Mesodermal cell (in vitro differentiated cells): ENCODE measurements around the gene KRT13. TPM values are rescaled to one million over a fixed set of nuclear protein-coding genes. Genes with fewer than 3 reads are reported as not detected.

Source experiments
- H3K27ac ChIP-seq: 2 replicates; pipeline ENCODE4 v1.7.0; 2013; ENCODE audit warnings: mild to moderate bottlenecking, low read depth, low read length, moderate library complexity; ENCODE audit not compliant: severe bottlenecking
- H3K36me3 ChIP-seq: 2 replicates; pipeline ENCODE4 v1.7.1; 2013; ENCODE audit warnings: mild to moderate bottlenecking, low read length, moderate library complexity; ENCODE audit not compliant: control insufficient read depth, insufficient read depth
- H3K4me1 ChIP-seq: one replicate; pipeline ENCODE4 v1.7.1; 2013; ENCODE audit warnings: mild to moderate bottlenecking, low read length; ENCODE audit not compliant: insufficient read depth, control insufficient read depth, poor library complexity, severe bottlenecking
- H3K4me3 ChIP-seq: 2 replicates; pipeline ENCODE4 v1.7.0; 2013; ENCODE audit warnings: low read length, control low read depth, mild to moderate bottlenecking; ENCODE audit not compliant: insufficient read depth, poor library complexity, severe bottlenecking; ENCODE audit errors: extremely low read depth
- H3K9me3 ChIP-seq: 2 replicates; pipeline ENCODE4 v1.7.1; 2013; ENCODE audit warnings: mild to moderate bottlenecking, low read length, moderate library complexity; ENCODE audit not compliant: control insufficient read depth
- WGBS, 2 experiments: methylation state at CpG; one replicate each; pipeline ENCODE4 v1.1.5; 2013; ENCODE audit warnings: missing lambda C conversion rate in 2 of 2; ENCODE audit not compliant: insufficient coverage in 2 of 2; 5-methylcytosine and 5-hydroxymethylcytosine counted together
- polyA plus RNA-seq, 2 experiments: library from polyadenylated mRNA; stranded (reverse); fragments of 50-300 nt; gene quantifications; one replicate each; pipeline ENCODE4 v1.2.3, GENCODE V29; 2013

KRT13 gene
- not detected for polyA plus RNA-seq (2013, experiment 1 of 2)
- polyA plus RNA-seq (2013, experiment 2 of 2): not detected

DNA sequence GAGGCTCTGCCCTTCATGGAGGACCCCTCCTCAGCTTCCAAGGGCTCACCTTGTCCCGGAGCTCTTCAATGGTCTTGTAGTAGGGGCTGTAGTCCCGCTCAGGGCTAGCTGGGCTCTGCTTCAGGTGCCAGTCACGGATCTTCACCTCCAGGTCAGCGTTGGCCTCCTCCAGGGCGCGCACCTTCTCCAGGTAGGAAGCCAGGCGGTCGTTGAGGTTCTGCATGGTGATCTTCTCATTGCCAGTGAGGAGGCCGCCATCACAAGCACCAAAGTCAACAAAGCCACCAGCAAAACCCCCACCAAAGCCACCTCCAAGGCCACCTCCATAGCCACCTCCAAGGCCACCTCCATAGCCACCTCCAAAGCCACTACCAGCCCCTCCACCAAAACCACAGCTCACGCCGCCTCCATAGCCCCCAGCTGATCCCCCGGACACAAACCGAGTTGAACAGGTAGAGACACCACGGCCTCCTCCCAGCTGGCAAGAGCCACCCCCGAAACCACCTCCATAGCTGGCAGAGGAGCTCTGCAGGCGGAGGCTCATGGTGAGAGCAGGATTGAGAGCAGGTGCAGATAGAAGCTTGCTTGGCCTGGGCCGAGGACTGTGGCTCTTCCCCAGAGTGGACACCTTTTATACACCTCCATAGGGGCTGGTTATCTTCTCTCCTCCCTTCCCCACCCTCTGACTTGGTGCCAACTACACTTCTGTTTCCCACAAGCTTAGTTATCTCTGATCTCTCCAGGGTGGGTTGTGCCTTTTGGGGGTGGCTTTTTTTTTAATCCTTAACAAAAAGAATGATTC lies at the start of gene KRT13:
TSS of gene KRT13 (minus strand) at position 606 of the 802 bp plus-strand sequence. CDS start at position 544, 62 bp downstream.
- Histone ChIP-seq H3K27ac (no peak within 1 kb of the TSS), H3K4me3 (no peak within 1 kb of the TSS), H3K4me1 (peaks cover 5% of the 10 kb centered on the region), H3K36me3 (no peaks in the 10 kb centered on the region), H3K9me3 (no peaks in the 10 kb centered on the region)
- 98 to 100% methylated on average over 7 to 9 of the region's 17 CpGs for WGBS, 2 experiments

- Histone ChIP-seq H3K27ac (no peak overlapping the region), H3K4me3 (no peak overlapping the region), H3K4me1 (peaks cover under 1% of the 10 kb centered on the region), H3K9me3 (no peaks in the 10 kb centered on the region), H3K36me3 (no peaks in the 10 kb centered on the region)
- WGBS, 2 experiments: 71 to 72% methylated on average over 3 to 4 of the region's 8 CpGs
These were observed 48.7 kb upstream of the KRT13 start for GRCh38 chr17:41553987-41554680.

DNA sequence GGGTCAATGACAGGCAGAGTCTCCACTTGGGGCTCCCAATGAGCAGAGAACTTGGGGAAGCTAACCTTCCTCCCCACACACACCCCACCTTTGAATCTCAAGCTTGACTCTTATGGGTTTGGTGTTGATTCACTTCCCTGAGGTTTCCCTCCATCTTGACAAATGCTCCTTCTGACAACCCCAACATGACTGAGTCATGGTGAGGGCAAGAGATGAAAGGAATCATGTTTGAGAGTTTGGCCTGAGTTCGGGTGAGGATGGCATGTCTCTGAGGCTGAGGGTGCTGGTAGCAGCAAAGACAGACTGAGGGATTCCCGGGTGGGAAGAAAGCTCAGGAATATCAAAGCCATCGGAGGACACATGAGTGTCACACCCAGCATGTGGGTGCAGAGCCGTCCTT lies 47.8 kb upstream of the KRT13 start:
- no peak overlapping the region for H3K27ac ChIP-seq
- peaks cover 5% of the 10 kb centered on the region for H3K4me1 ChIP-seq
- no peak overlapping the region for H3K4me3 ChIP-seq
- no peaks in the 10 kb centered on the region for H3K36me3 ChIP-seq
- WGBS, 2 experiments: 86 to 94% methylated on average over 4 of the region's 4 CpGs
- no peaks in the 10 kb centered on the region for H3K9me3 ChIP-seq

GRCh38 chr17:41552455-41552854 lies 47.0 kb upstream of the KRT13 start:
- no peak overlapping the region for H3K27ac ChIP-seq
- H3K4me1 ChIP-seq: peaks cover 12% of the 10 kb centered on the region
- H3K36me3 ChIP-seq: no peaks in the 10 kb centered on the region
- H3K4me3 ChIP-seq: no peak overlapping the region
- no peaks in the 10 kb centered on the region for H3K9me3 ChIP-seq
- 88 to 97% methylated on average over 5 of the region's 5 CpGs for WGBS, 2 experiments

- H3K27ac ChIP-seq: no peak overlapping the region
- H3K4me1 ChIP-seq: peaks cover 13% of the 10 kb centered on the region
- H3K9me3 ChIP-seq: peaks cover 5% of the 10 kb centered on the region
- no peaks in the 10 kb centered on the region for H3K36me3 ChIP-seq
- H3K4me3 ChIP-seq: no peak overlapping the region
- 79 to 87% methylated on average over 3 of the region's 5 CpGs for WGBS, 2 experiments
These were observed 46.0 kb upstream of the KRT13 start for GRCh38 chr17:41551365-41551764.

GRCh38 chr17:41549596-41550039 lies 44.2 kb upstream of the KRT13 start:
- no peak overlapping the region for H3K4me3 ChIP-seq
- peak overlapping the region; percentile 91 for H3K27ac ChIP-seq
- H3K36me3 ChIP-seq: no peaks in the 10 kb centered on the region
- H3K9me3 ChIP-seq: peaks cover 5% of the 10 kb centered on the region
- WGBS, 2 experiments: 76 to 80% methylated on average over 7 to 8 of the region's 8 CpGs
- peaks cover 17% of the 10 kb centered on the region for H3K4me1 ChIP-seq

GRCh38 chr17:41548844-41549595 lies 43.6 kb upstream of the KRT13 start:
- peaks cover 5% of the 10 kb centered on the region for H3K9me3 ChIP-seq
- no peaks in the 10 kb centered on the region for H3K36me3 ChIP-seq
- H3K4me3 ChIP-seq: no peak overlapping the region
- WGBS, 2 experiments: 1 to 4% methylated on average over 14 to 18 of the region's 25 CpGs
- H3K4me1 ChIP-seq: peaks cover 23% of the 10 kb centered on the region
- H3K27ac ChIP-seq: peak overlapping the region; percentile 91

DNA sequence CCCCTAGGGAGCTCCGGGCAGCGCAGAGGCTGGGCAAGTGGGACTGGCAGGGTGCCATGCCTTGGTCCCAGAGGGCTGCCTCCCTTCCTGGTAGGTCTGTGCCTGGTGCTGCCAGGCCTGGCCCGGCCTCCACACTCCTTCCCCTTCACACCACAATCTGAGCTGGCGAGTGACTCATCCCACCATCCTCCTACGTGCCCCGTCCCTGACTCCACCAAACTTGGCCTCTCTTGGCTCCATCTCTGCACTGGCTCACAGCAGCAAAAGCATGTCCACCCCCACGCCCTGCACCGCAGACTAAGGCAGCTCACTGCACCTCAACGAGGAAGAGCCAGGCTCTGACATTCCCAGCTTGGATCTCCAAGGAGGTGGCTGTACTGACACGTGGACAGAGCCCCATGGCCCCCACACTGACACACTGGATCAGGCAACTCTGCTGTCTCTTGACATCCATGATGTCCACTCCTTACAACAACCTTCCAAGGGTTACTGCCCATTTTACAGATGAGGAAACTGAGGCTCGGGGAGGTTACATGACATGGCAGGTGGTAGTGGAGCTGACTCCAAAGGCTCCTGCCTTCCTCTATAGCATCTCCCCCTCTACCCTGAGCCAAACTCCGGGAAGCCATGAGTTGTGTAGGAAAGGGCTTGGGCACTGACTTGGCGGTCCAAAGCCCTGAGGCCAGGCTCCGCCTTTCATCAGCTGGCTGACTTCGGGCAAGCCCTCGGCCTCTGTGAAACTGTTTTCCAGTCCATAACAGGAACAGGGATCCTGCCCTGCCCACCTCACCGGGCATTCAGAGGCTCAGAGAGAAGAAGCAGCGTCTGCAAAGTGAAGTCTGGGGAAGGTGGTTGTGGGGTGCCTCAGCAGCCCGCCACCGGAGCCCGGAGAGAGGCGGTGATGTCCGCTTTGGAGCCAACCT lies 42.8 kb upstream of the KRT13 start:
- Histone ChIP-seq H3K4me1 (peaks cover 23% of the 10 kb centered on the region), H3K4me3 (no peak overlapping the region), H3K9me3 (peaks cover 5% of the 10 kb centered on the region), H3K27ac (peak overlapping the region; percentile 91), H3K36me3 (no peaks in the 10 kb centered on the region)
- WGBS, 2 experiments: 67 to 68% methylated on average over 17 to 18 of the region's 23 CpGs

- Histone ChIP-seq H3K36me3 (no peaks in the 10 kb centered on the region), H3K4me1 (peaks cover 23% of the 10 kb centered on the region), H3K27ac (peak overlapping the region; percentile 80)
These were observed 42.0 kb upstream of the KRT13 start for GRCh38 chr17:41547378-41547841.

More at GRCh38 chr17:41547378-41547841, 42.0 kb upstream of the KRT13 start:
- Histone ChIP-seq H3K4me3 (no peak overlapping the region), H3K9me3 (peaks cover 5% of the 10 kb centered on the region)
- 74 to 81% methylated on average over 7 to 9 of the region's 9 CpGs for WGBS, 2 experiments
